K562 (cell line): ENCODE measurements around the gene DLGAP3. TPM values are rescaled to one million over a fixed set of nuclear protein-coding genes. Genes with fewer than 3 reads are reported as not detected.

Source experiments
- ARID3A ChIP-seq: IDR thresholded peaks from 2 replicates; pipeline ENCODE4 v1.6.1; 2012; ENCODE audit warnings: low read depth, low read length, improper control_type of control experiment, borderline replicate concordance
- HBP1 ChIP-seq: fragments of 450-650 bp; formaldehyde crosslinking; IDR thresholded peaks from 2 replicates; pipeline ENCODE4 v1.4.0; 2022; ENCODE audit warnings: missing genetic modification characterization
- HOMEZ ChIP-seq: fragments of 250-450 bp; sonication (Bioruptor Pico); IDR thresholded peaks from 2 replicates; pipeline ENCODE4 v1.4.0; 2020; ENCODE audit warnings: mild to moderate bottlenecking, moderate library complexity
- KAT8 ChIP-seq: fragments of 450-650 bp; IDR thresholded peaks from 2 replicates; pipeline ENCODE4 v1.6.1; 2016; ENCODE audit warnings: low read depth, mild to moderate bottlenecking
- MAFF ChIP-seq: IDR thresholded peaks from 2 replicates; pipeline ENCODE4 v1.6.1; 2012; ENCODE audit warnings: low read length, improper control_type of control experiment
- MCM3 ChIP-seq: fragments of 450-650 bp; IDR thresholded peaks from 2 replicates; pipeline ENCODE4 v1.6.1; 2016
- NR0B1 ChIP-seq: fragments of 450-650 bp; IDR thresholded peaks from one replicate; pipeline ENCODE4 v1.6.1; 2018; ENCODE audit warnings: mild to moderate bottlenecking, moderate library complexity; ENCODE audit not compliant: partially characterized antibody
- OTX1 ChIP-seq: fragments of 450-650 bp; formaldehyde crosslinking; IDR thresholded peaks from 2 replicates; pipeline ENCODE4 v1.4.0; 2022; ENCODE audit warnings: mild to moderate bottlenecking
- RFX1 ChIP-seq: fragments of 450-650 bp; IDR thresholded peaks from 2 replicates; pipeline ENCODE4 v1.6.1; 2016; ENCODE audit warnings: mild to moderate bottlenecking, moderate library complexity
- TRIM28 ChIP-seq: fragments of 450-650 bp; IDR thresholded peaks from 2 replicates; pipeline ENCODE4 v1.6.1; 2017
- ZFX ChIP-seq: sonication (generic); formaldehyde crosslinking; IDR thresholded peaks from 2 replicates; pipeline ENCODE4 v1.8.0; 2022; ENCODE audit warnings: mild to moderate bottlenecking, missing genetic modification reagents, moderate library complexity
- ZNF24 ChIP-seq: fragments of 450-650 bp; IDR thresholded peaks from 2 replicates; pipeline ENCODE4 v1.6.1; 2016
- ZNF311 ChIP-seq: fragments of 250-450 bp; sonication (Bioruptor Pico); IDR thresholded peaks from 2 replicates; pipeline ENCODE4 v1.4.0; 2020; ENCODE audit warnings: mild to moderate bottlenecking, moderate library complexity
- ZNF347 ChIP-seq: fragments of 450-650 bp; formaldehyde crosslinking; IDR thresholded peaks from 2 replicates; pipeline ENCODE4 v1.4.0; 2020; ENCODE audit warnings: low read depth, mild to moderate bottlenecking, moderate library complexity
- polyA plus RNA-seq, 8 experiments: library from polyadenylated mRNA; depleted of rRNA in 4 of 8; stranded (reverse) in 5 of 8; unstranded in 3 of 8; fragments of >200 nt; fragmentation: Nextera tagmentation in 2 of 8; fragmentation: Illumina TruSeq in 1 of 8; extraction: Ambion mirVana in 2 of 8; extraction: Trizol in 1 of 8; gene quantifications; 2 replicates each; pipeline versions ENCODE4 v1.2.1 to v1.2.3, GENCODE V29; 2011 to 2014; ENCODE audit warnings: inconsistent platforms in 1 of 8, missing spikeins in 1 of 8
- total RNA-seq, 7 experiments: library from RNA; depleted of rRNA in 6 of 7; stranded (reverse); fragments of >200 nt in 6 of 7; fragmentation: Illumina TruSeq in 2 of 7; extraction: Trizol in 2 of 7; gene quantifications; 2 replicates each; pipeline versions ENCODE4 v1.2.1 to v1.2.3, GENCODE V29; 2011 to 2021; ENCODE audit warnings: low replicate concordance in 1 of 7
- TF ChIP-seq, protein P1 (sequence below), 2 experiments: IDR thresholded peaks; 2 replicates each; pipeline ENCODE4 v1.6.1; 2012; ENCODE audit warnings: improper control_type of control experiment in 2 of 2, low read depth in 2 of 2, low read length in 2 of 2, borderline replicate concordance in 1 of 2
- TF ChIP-seq, protein P2 (sequence below), 3 experiments: fragments of 200-800 bp in 1 of 3; sonication (Bioruptor generic) in 1 of 3; sonication (generic) in 1 of 3; formaldehyde crosslinking in 1 of 3; IDR thresholded peaks; 2 replicates each; pipeline versions ENCODE4 v1.6.1 to v1.8.0; 2016 to 2022; ENCODE audit warnings: mild to moderate bottlenecking in 2 of 3, missing compliant biosample characterization in 2 of 3, missing genetic modification characterization in 2 of 3, missing genetic modification reagents in 1 of 3

Gene DLGAP3
- total and polyA plus RNA-seq, 9 of the 15 experiments (the other 6 are each of a cell fraction or from before 2014, with no cell fraction given): 0.01 to 0.16 (median 0.07) TPM; not detected in 6

DNA sequence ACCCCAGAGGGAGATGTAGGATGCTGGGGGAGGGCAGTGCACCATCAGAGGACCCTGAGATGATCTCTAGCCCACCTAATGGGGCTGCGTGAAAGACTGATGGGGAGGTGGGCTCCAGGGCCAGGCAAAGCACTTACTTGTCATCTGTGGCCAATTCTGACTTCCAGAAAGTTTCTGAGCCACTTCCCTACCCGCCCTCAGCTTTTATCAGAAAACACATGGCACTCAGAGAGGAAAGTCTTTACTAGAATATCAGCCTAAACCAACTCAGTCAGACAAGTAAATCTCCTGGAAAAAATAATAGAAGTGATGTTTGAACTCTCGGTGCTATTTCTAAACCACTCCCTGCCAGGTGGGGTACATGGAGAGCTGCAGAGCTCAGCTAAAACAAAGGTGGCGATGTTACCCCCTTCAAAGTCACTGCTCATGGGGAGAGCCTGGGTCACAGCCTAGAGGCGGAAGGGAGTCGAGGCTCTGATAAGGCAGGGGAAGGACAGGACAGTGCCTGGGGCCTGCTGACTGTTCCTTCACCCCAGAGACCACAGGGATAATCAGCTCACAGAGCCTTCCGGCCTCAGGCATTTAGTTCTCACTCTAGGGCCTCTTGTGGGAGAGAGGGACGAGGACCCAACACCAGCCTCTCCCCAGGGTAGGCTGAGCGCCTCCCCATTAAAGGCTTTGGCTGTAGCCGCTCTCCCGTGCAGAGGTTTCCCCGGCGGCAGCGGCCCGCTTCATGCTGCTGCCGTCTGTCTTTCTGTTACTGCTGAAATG, 84.1 kb downstream of the DLGAP3 start (continued):
- TF ChIP-seq, protein P1, sequence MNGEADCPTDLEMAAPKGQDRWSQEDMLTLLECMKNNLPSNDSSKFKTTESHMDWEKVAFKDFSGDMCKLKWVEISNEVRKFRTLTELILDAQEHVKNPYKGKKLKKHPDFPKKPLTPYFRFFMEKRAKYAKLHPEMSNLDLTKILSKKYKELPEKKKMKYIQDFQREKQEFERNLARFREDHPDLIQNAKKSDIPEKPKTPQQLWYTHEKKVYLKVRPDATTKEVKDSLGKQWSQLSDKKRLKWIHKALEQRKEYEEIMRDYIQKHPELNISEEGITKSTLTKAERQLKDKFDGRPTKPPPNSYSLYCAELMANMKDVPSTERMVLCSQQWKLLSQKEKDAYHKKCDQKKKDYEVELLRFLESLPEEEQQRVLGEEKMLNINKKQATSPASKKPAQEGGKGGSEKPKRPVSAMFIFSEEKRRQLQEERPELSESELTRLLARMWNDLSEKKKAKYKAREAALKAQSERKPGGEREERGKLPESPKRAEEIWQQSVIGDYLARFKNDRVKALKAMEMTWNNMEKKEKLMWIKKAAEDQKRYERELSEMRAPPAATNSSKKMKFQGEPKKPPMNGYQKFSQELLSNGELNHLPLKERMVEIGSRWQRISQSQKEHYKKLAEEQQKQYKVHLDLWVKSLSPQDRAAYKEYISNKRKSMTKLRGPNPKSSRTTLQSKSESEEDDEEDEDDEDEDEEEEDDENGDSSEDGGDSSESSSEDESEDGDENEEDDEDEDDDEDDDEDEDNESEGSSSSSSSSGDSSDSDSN (IDR thresholded peaks at IDR 0.05; ENCODE audit: borderline replicate concordance in 1 of 2, low read depth in 2 of 2, low read length in 2 of 2): peak in 1 of 2 experiments; percentile 98; a peak in 1 of 4 replicates
- no peak for TF ChIP-seq HOMEZ (CRISPR knock-in tag)
- no peak; the same call in none of the 2 replicates for TF ChIP-seq ZNF311
- TF ChIP-seq ZNF24: no peak
- peak; percentile 54 for TF ChIP-seq ZFX (CRISPR knock-in tag)
- TF ChIP-seq ZNF347 (CRISPR knock-in tag): no peak
- TF ChIP-seq MAFF: no peak
- no peak for TF ChIP-seq RFX1
- TF ChIP-seq, protein P2, sequence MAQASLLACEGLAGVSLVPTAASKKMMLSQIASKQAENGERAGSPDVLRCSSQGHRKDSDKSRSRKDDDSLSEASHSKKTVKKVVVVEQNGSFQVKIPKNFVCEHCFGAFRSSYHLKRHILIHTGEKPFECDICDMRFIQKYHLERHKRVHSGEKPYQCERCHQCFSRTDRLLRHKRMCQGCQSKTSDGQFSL (CRISPR knock-in tag; IDR thresholded peaks at IDR 0.05): no peak
- TF ChIP-seq, protein P2 (tag; IDR thresholded peaks at IDR 0.05): no peak
- no peak for TF ChIP-seq ARID3A
- no peak for TF ChIP-seq HBP1 (CRISPR knock-in tag)
- TF ChIP-seq MCM3: no peak
- no peak for TF ChIP-seq NR0B1
- TF ChIP-seq KAT8: no peak
- TF ChIP-seq TRIM28: no peak; the same call in 1 of the 2 replicates
- no peak for TF ChIP-seq OTX1 (CRISPR knock-in tag)
